Hematopoietic multipotent progenitor cell (in vitro differentiated cells): ENCODE data around the gene WNK2. TPM values are rescaled to one million over a fixed set of nuclear protein-coding genes. Genes with fewer than 3 reads are reported as not detected.
"Not testable (repeated sequence)": the region's sequence is repeated elsewhere in the genome, so short reads cannot be mapped to it uniquely, and the experiment has no call there.

Experiments
- DNase-seq, 3 donors: peaks; one replicate each; pipeline ENCODE4 v3.0.0-alpha.2; 2011 to 2015; ENCODE audit warnings: low read depth in 2 of 3, low spot score in 2 of 3
- total RNA-seq: library from RNA; depleted of rRNA; stranded (reverse); fragments of >200 nt; gene quantifications from one replicate; pipeline ENCODE4 v1.2.3, GENCODE V29; 2012

Gene WNK2
- total RNA-seq, 1 donor, result under 0.01 TPM

DNA sequence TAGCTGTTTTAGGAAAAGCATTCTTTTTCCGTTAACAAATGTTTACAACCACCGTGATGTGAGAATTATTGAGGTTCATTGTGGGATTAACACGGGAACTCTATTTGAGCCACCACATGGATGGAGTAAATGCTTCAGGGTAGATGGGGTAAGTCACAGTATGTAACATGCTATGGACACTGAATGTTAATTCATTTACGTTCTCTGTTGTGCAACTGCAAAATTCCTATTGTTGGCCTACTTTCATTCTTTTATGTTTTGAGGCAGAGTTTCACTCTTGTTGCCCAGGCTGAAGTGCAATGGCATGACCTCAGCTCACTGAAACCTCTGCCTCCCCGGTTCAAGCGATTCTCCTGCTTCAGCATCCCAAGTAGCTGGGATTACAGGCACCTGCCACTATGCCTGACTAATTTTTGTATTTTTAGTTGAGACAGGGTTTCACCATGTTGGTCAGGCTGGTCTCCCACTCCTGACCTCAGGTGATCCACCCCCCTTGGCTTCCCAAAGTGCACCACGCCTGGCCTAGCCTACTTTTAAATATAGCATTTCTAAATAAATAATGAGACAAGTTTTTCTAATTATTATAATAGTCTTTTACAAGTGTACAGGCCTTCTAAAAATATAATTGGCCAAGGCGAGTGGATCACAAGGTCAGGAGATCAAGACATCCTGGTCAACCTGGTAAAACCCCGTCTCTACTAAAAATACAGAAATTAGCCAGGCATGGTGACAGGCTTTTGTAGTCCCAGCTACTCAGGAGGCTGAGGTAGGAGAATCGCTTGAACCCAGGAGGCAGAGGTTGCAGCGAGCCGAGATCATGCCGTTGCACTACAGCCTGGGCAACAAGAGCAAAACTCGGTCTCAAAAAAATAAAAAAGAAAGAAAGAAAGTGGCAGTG, 169.7 kb downstream of the WNK2 start:
- not testable (repeated sequence) for DNase-seq

DNA sequence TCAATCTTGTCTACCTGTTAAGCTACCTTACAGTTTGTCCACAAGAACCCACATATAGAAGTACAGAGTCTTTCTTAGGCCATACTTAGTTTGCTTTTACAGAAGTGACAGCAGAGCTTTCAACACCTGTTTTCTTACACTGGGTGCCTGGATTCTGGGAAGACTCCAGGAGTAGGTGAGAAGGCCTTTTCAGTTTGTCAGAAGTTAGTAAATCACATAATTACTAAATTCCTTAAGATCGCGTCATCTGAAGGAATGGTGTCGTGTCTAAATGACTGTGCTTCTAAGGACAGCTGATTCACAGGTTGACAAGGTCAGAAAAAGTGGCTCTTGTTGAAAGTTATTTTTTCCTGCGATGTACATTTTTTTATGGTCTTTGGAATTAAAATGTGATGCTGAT, 170.5 kb downstream of the WNK2 start:
- DNase-seq, result no peak

DNA sequence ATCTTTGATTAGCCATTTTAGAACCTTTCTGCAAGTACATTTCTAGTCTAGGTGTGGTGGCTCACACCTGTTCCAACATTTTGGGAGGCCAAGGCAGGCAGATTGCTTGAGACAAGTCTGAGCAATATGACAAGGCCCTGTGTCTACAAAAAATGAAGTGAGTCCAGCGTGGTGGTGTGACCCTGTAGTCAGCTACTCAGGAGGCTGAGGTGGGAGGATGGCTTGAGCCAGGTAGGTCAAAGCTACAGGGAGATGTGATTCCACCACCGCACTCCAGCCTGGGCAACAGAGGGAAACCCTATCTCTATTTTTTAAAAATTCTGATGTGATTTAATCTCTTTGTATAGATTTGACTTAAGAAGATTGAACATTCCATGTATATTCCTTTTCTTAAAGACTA, 171.9 kb downstream of the WNK2 start:
- DNase-seq, result no peak

DNA sequence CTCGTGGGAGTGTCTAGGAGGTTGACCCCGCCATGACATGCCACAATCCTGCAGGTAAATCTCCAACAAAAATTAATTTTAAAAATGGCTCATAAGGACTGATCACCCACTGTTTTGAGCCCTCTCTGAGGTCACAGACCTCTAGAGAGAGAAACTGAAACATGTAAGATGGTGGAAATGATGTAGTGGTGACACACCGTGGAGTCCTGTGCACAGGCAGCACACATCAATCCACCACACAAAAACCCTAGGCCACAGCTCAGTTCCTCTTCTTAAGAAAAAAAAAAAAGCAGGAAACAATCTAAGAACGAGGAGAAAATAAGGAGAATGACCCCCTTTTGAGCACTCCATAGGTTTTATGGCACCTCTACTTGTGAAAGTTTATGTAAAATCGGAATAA, 173.7 kb downstream of the WNK2 start:
- peak in 2 of 3 donors; percentile 31 to 74 for DNase-seq

DNA sequence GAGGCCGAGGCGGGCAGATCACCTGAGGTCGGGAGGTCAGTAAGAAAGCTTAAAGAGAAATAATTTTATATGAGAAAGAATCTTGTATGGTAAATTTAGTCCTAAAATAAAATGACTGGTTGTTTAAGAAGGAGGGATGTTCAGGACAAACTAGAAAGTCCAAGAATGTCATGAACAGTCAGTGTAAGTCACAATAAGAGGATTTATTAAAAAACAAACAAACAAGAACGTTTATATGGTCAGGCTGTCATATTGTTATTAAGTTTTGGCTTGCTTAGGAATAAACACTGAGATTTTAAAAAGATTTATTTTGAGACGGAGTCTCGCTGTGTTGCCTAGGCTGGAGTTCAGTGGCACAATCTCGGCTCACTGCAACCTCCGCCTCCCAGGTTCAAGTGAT, 176.0 kb downstream of the WNK2 start:
- DNase-seq, result not testable (repeated sequence)

DNA sequence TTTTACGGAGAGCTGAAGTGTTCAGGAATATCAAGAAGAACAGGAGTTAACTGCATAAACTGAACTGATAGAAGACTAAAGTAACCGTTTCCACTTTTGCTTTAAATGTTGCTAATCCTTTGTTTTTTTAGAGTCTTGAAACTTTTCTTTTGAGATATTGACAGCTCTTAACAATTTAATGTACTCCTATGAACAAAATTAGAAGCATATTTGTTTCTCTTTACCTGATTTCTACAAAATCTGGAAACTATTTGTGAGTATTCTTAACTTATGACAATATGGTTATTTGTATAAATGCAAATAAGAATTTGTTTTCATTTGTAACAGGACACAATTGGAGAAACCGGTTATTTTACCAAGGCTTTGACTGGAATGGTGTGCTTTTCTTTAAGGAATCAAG, 178.1 kb downstream of the WNK2 start:
- DNase-seq, result peak in 1 of 3 donors; percentile 12

DNA sequence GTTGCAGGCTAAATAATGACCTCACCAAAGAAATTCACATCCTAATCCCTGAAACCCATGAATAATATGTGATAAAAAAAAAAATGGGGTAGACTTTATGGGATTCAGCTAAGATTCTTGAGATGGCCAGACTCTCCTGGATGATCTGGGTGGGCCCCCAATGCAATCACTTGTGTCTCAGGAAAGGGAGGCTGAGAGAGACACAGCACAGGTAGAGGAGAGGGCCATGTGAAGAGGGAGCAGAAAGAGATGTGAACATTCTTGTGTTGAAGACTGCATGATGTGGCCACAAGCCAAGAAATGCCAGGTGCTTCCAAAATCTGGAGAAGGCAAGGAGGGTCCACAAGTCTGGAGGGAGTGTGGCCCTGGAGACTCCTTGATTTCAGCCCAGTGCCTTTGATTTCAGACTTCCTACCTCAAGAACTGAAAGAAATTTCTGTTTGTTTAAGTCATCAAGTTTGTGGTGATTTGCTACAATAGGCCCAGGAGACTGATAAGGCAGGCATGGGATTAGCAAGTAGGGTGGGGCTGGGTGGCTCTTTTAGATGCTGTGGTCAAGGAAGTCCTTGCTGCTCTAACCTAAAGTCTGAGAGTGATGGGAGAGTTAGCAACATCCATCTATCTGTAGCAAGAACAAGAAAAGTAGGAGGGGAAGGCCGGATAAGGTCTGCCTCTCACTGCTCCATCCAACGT, 180.9 kb downstream of the WNK2 start:
- no peak for DNase-seq

DNA sequence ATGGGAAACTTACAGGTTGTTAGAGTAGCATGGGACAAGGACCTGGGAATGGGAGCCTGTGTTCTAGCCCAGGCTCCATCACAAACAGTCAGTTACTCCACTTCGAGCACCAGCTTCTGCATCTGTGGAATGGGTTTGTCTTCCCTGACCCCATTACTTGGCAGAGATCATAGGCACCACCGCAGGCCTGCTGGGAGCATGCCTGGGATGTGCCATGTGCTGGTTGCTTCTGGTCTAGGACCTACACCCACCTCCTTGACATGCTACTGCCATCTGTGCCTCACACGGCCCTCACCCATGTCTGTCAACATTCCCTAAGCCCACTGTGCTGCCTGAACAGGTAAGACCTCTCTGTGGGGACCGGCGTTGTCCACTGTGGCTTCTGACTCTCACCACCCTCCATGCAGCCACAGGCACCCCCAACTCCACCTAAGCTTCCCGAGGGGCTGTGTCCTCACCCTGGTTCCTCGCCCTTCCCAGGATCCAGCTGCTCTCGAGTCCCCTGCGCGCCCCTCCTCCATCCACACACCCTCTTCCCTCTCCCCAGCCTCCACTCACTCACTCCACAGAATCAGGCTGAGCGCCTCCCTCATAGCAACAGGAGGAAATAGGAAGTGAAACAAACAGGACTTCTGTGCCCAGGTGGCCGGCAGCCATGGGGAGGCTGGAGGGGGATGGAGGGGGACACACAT, 181.6 kb downstream of the WNK2 start:
- no peak for DNase-seq

DNA sequence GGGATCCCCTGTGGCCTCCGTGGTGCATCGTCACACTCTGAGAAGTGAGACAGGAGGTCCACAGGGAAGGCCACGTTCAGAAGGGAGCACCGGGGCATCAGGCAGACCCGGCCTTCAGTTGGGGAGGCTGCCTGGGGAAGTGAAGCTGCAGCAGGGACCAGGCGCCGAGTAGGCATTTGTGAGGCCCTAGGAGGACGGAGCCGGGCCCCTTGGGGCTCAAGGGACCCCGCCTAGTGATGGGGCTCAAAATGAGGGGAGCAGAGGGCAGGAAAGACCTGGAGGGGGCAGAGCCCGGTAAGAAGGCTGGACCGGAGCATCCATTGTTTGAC, 182.1 kb downstream of the WNK2 start:
- no peak for DNase-seq

DNA sequence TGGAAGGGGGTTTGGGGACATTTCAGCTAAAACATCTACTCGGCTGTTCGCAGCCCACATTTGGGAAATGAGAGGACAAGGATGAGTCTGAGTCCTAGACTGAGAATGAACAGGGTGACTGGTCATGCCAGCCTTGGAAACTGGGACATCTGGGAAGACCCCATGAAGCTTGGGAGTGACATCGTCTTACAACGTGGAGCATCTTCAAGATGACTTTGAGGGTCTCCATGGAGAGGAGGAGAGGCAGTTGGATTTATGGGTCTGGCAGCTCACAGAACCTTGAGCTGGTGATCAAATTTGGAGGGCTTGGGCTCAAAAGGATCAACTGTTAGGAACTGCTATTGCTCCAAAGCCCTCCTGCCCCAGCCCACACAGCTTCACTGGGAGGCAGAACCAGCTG, 182.5 kb downstream of the WNK2 start:
- DNase-seq, result not testable (repeated sequence)

DNA sequence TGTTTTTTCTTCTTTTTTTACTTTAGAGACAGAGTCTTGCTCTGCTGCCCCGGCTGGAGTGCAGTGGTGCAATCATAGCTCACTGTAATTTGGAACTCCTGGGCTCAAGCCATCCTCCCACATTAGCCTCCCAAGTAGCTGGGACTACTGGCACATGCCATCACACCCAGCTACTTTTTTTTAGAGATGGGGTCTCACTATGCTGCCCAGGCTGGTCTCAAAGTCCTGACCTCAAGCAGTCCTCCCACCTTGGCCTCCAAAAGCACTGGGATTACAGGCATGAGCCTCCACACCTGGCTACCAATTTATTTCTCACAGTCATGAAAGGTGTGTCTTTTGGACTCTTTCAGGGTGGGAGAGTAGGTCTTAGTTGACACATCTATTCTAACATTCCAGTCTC, 184.5 kb downstream of the WNK2 start:
- no peak for DNase-seq

DNA sequence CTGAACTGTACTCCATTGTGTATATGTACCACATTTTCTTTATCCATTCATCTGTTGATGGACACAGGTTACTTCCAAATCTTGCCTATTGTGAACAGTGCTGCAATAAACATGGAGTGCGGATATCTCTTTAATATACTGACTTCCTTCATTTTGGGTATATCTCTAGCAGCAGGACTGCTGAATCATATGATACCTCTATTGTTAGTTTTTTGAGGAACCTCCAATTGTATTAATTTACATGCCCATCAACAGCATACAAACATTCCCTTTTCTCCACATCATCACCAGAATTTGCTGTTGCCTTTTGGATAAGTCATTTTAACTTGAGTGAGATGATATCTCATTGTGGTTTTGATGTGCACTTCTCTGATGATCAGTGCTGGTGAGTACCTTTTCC, 185.7 kb downstream of the WNK2 start:
- peak in 1 of 3 donors; percentile 9 for DNase-seq

Other genes with a start within 250 kb of the WNK2 start
- 59.8 TPM for gene FGD3, start 236.6 kb upstream of the WNK2 start, total RNA-seq
- gene SUSD3, start 125.4 kb upstream of the WNK2 start, total RNA-seq, result 28.0 TPM
- 221 TPM for gene CARD19, start 87.9 kb upstream of the WNK2 start, total RNA-seq
- gene NINJ1, start 49.9 kb upstream of the WNK2 start, total RNA-seq, result 63.8 TPM